ENCODE data around the gene COL18A1. TPM values are rescaled to one million over a fixed set of nuclear protein-coding genes. Genes with fewer than 3 reads are reported as not detected.

COL18A1 gene
- total and polyA plus RNA-seq, 2 of the 8 experiments (the other 6 are each of a cell fraction or from before 2014, with no cell fraction given) = 145 to 201 TPM

- H4K20me1 ChIP-seq (replicated peaks in 1 of 2; ENCODE audit: control insufficient read depth in 1 of 2, insufficient read depth in 2 of 2, low read length in 2 of 2) = peaks cover 2 to 8% of the 10 kb centered on the region in 2 experiments
- 93% methylated on average over 17 of the region's 18 CpGs; no CpG with 5 or more reads in 1 of the 2 experiments for WGBS, 2 experiments (ENCODE audit: extremely low coverage in 1 of 2, insufficient coverage in 1 of 2, insufficient read length in 1 of 2, insufficient replicate concordance in 2 of 2, low coverage in 1 of 2, low lambda C conversion rate in 2 of 2, missing lambda C conversion rate in 1 of 2)
- no peak for FAIRE-seq
- no peak for TF ChIP-seq NRF1 (IDR thresholded peaks at IDR 0.05; ENCODE audit: low read depth, low read length)
- TF ChIP-seq, protein P1, sequence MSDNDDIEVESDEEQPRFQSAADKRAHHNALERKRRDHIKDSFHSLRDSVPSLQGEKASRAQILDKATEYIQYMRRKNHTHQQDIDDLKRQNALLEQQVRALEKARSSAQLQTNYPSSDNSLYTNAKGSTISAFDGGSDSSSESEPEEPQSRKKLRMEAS (IDR thresholded peaks at IDR 0.05) = no peak
- no peak for TF ChIP-seq FOSL1 (IDR thresholded peaks at IDR 0.05; ENCODE audit: insufficient read depth, low read depth, low read length)
- TF ChIP-seq EGR1 (IDR thresholded peaks at IDR 0.05; ENCODE audit: borderline replicate concordance, low read depth, low read length) = no peak
- no peak for TF ChIP-seq NANOG (IDR thresholded peaks at IDR 0.05; ENCODE audit: insufficient read depth, low read depth, low read length, poor library complexity, severe bottlenecking)
- no peak for TF ChIP-seq TCF12 (IDR thresholded peaks at IDR 0.05; ENCODE audit: low read depth, low read length)
- TF ChIP-seq EP300 (IDR thresholded peaks at IDR 0.05; ENCODE audit: borderline replicate concordance in 1 of 2, low read depth in 2 of 2, low read length in 2 of 2) = no peak
- TF ChIP-seq HDAC6 (IDR thresholded peaks at IDR 0.05; ENCODE audit: low read depth, low read length) = no peak
- no peak for TF ChIP-seq SIRT6 (IDR thresholded peaks at IDR 0.05; ENCODE audit: low read length)
- TF ChIP-seq, protein P2, sequence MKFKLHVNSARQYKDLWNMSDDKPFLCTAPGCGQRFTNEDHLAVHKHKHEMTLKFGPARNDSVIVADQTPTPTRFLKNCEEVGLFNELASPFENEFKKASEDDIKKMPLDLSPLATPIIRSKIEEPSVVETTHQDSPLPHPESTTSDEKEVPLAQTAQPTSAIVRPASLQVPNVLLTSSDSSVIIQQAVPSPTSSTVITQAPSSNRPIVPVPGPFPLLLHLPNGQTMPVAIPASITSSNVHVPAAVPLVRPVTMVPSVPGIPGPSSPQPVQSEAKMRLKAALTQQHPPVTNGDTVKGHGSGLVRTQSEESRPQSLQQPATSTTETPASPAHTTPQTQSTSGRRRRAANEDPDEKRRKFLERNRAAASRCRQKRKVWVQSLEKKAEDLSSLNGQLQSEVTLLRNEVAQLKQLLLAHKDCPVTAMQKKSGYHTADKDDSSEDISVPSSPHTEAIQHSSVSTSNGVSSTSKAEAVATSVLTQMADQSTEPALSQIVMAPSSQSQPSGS (IDR thresholded peaks at IDR 0.05; ENCODE audit: low read length) = no peak
Observed at GRCh38 chr21:45496151-45496967, 91.4 kb downstream of the COL18A1 start.

More at GRCh38 chr21:45496151-45496967, 91.4 kb downstream of the COL18A1 start:
- no peak overlapping the region for H3K56ac ChIP-seq (replicated peaks; ENCODE audit: insufficient read length, low read depth, low read length)
- no peaks in the 10 kb centered on the region for H3K4me1 ChIP-seq (replicated peaks in 1 of 4; ENCODE audit: control insufficient read depth in 3 of 4, insufficient read depth in 4 of 4, low read length in 3 of 4)
- no peak overlapping the region for H3K14ac ChIP-seq (ENCODE audit: insufficient read length)
- POLR2A ChIA-PET (ENCODE audit: partially characterized antibody) = interaction anchor here (0.6 to 1.8 kb wide), 3 partner anchors 15 to 31 kb away, joined by 3 to 4 read pairs (median 3); no protein-coding TSS in a partner anchor
- H3K4me2 ChIP-seq (ENCODE audit: insufficient read depth in 1 of 2, low read depth in 2 of 2, low read length in 2 of 2) = no peak overlapping the region
- no peak overlapping the region for H2BK20ac ChIP-seq (ENCODE audit: low read length)
- no peak overlapping the region for H2BK12ac ChIP-seq (ENCODE audit: low read depth, low read length)
- H4K8ac ChIP-seq (ENCODE audit: extremely low read depth, insufficient read depth, low read length) = no peak overlapping the region
- peaks cover 14 to 72% (median 30%) of the 10 kb centered on the region in 4 experiments for H3K36me3 ChIP-seq (ENCODE audit: control insufficient read depth in 2 of 4, insufficient read depth in 4 of 4, low read length in 3 of 4)
- no peak overlapping the region; the same call in 1 of the 2 replicates for H2BK5ac ChIP-seq (ENCODE audit: low read depth, low read length)
- no peak overlapping the region for H2AK5ac ChIP-seq (ENCODE audit: low read depth, low read length)
- H2AFZ ChIP-seq (ENCODE audit: low read length) = no peak overlapping the region
- no peak overlapping the region for H3K18ac ChIP-seq (ENCODE audit: extremely low read depth, low read length)
- no peak overlapping the region for H3K9ac ChIP-seq (replicated peaks in 1 of 4; ENCODE audit: extremely low read depth in 1 of 4, low read depth in 3 of 4, low read length in 3 of 4)
- H3K79me1 ChIP-seq (ENCODE audit: low read depth, low read length) = no peaks in the 10 kb centered on the region; the same call in 1 of the 2 replicates
- H3K27ac ChIP-seq (ENCODE audit: low read depth, low read length) = no peak overlapping the region
- no peaks in the 10 kb centered on the region for H3K9me3 ChIP-seq (ENCODE audit: insufficient read depth in 2 of 2, low read depth in 1 of 2, low read length in 1 of 2)
- no peak overlapping the region for H3K4me3 ChIP-seq (ENCODE audit: extremely low read depth in 1 of 4, insufficient read depth in 2 of 4, low read depth in 3 of 4, low read length in 4 of 4)
- H4K91ac ChIP-seq (replicated peaks; ENCODE audit: insufficient read length, low read length) = no peak overlapping the region
- DNase-seq (ENCODE audit: low read depth in 1 of 2, low spot score in 2 of 2) = no peak
- CTCF ChIA-PET (ENCODE audit: partially characterized antibody) = interaction anchor here (0.7 to 1.3 kb wide), 3 partner anchors 14 to 204 kb away, joined by 3 to 6 read pairs (median 3); no protein-coding TSS in a partner anchor
- H4K5ac ChIP-seq (ENCODE audit: insufficient read length, low read depth, low read length) = no peak overlapping the region
- H3K27me3 ChIP-seq (replicated peaks in 1 of 4; ENCODE audit: control insufficient read depth in 3 of 4, extremely low read depth in 1 of 4, insufficient read depth in 3 of 4, low read length in 3 of 4) = no peaks in the 10 kb centered on the region
- H2BK120ac ChIP-seq (replicated peaks; ENCODE audit: low read depth, low read length) = no peak overlapping the region
- no peak overlapping the region for H3K23ac ChIP-seq (ENCODE audit: insufficient read length)
- H2BK15ac ChIP-seq (ENCODE audit: low read length) = no peak overlapping the region
- H3K79me2 ChIP-seq (ENCODE audit: control insufficient read depth in 1 of 2, insufficient read depth in 2 of 2, low read length in 2 of 2) = no peaks in the 10 kb centered on the region
- H3K4ac ChIP-seq (replicated peaks; ENCODE audit: insufficient read length, low read depth, low read length) = no peak overlapping the region
- peaks cover 11% of the 10 kb centered on the region; the same call in 1 of the 2 replicates for H3K23me2 ChIP-seq (ENCODE audit: low read depth, low read length)

Data from H1 (cell line).